ENCODE results near the gene TOGARAM2. TPM values are rescaled to one million over a fixed set of nuclear protein-coding genes. Genes with fewer than 3 reads are reported as not detected.

Gene TOGARAM2
- total RNA-seq, 4 donors from 2014 or later, result 6.0 to 35.0 (median 19.5) TPM

- 90 to 93% methylated on average over 2 of the region's 2 CpGs for WGBS, 2 donors
- Histone ChIP-seq H3K27ac (no peak overlapping the region), H3K4me1 (peaks cover 0 to 7% (median 0%) of the 10 kb centered on the region in 4 donors), H3K36me3 (peaks cover 0 to 7% (median 0%) of the 10 kb centered on the region in 3 donors), H3K27me3 (no peaks in the 10 kb centered on the region), H3K9me3 (no peaks in the 10 kb centered on the region), H3K4me3 (no peak overlapping the region)
- no peak for DNase-seq (ENCODE audit: low spot score in 2 of 2)
- TF ChIP-seq, protein P1, sequence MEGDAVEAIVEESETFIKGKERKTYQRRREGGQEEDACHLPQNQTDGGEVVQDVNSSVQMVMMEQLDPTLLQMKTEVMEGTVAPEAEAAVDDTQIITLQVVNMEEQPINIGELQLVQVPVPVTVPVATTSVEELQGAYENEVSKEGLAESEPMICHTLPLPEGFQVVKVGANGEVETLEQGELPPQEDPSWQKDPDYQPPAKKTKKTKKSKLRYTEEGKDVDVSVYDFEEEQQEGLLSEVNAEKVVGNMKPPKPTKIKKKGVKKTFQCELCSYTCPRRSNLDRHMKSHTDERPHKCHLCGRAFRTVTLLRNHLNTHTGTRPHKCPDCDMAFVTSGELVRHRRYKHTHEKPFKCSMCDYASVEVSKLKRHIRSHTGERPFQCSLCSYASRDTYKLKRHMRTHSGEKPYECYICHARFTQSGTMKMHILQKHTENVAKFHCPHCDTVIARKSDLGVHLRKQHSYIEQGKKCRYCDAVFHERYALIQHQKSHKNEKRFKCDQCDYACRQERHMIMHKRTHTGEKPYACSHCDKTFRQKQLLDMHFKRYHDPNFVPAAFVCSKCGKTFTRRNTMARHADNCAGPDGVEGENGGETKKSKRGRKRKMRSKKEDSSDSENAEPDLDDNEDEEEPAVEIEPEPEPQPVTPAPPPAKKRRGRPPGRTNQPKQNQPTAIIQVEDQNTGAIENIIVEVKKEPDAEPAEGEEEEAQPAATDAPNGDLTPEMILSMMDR (IDR thresholded peaks at IDR 0.05), result no peak
- TF ChIP-seq EP300 (IDR thresholded peaks at IDR 0.05) (no peak), POLR2A (IDR thresholded peaks at IDR 0.05) (no peak)
These were observed 65.2 kb downstream of the TOGARAM2 start for GRCh38 chr2:29046321-29046720.

DNA sequence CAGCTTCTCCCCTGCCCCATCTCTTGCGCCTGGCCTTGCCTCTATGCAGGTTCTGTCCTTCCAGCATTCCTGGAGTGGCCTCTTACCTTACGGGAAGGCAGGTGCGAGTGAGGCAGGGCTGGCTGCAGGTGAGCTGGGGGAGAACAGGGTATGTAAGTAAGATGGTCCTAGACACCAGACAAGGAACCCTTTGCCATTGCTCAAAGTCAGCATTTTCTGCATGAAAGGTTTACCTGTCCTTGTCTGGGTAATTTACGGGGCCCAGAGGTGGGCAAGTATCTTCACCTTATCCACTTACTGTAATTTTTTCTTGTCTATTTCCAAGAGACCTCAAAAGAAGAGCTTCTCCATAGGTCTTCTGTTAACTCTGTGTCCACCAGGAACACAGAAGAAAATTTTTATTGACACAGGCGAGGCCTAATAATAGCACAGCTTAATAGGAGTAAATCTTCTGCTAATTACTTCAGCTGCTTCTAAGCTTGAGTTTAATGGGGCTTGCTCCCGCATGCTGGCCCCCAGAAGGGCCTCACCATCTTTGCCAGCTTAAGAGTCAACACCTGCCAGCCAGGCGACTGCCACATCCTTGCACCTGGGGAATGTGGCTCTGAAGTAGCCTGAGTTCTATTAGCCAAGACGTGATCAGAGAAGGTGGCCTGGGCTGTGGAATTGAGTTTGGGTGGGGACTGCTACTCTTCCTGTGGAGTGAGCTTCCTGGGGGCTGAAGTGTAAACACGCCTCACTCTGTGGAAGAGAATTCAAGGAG is 66.2 kb downstream of the TOGARAM2 start:
- no peaks in the 10 kb centered on the region for H3K9me3 ChIP-seq

GRCh38 chr2:29050591-29050990 is 69.5 kb downstream of the TOGARAM2 start:
- no peak overlapping the region for H3K27ac ChIP-seq
- no peaks in the 10 kb centered on the region for H3K27me3 ChIP-seq
- 86 to 89% methylated on average over 5 to 8 of the region's 8 CpGs for WGBS, 2 donors
- no peaks in the 10 kb centered on the region for H3K9me3 ChIP-seq
- no peak overlapping the region for H3K4me3 ChIP-seq
- TF ChIP-seq EP300 (IDR thresholded peaks at IDR 0.05) (no peak), POLR2A (IDR thresholded peaks at IDR 0.05) (no peak)
- TF ChIP-seq, protein P1 (IDR thresholded peaks at IDR 0.05), result no peak
- peaks cover 0 to 11% (median 2%) of the 10 kb centered on the region in 4 donors for H3K4me1 ChIP-seq
- peaks cover 0 to 7% (median 0%) of the 10 kb centered on the region in 3 donors for H3K36me3 ChIP-seq
- DNase-seq (ENCODE audit: low spot score in 2 of 2), result no peak

More for the DNA sequence above, 66.2 kb downstream of the TOGARAM2 start:
- Histone ChIP-seq H3K27ac (no peak overlapping the region), H3K4me3 (no peak overlapping the region), H3K4me1 (peaks cover 0 to 4% (median 0%) of the 10 kb centered on the region in 4 donors), H3K36me3 (peaks cover 0 to 7% (median 0%) of the 10 kb centered on the region in 3 donors), H3K27me3 (no peaks in the 10 kb centered on the region)
- no peak for DNase-seq (ENCODE audit: low spot score in 2 of 2)
- WGBS, 2 donors, result 93 to 96% methylated on average over 9 of the region's 9 CpGs
- TF ChIP-seq, protein P1 (IDR thresholded peaks at IDR 0.05), result no peak
- TF ChIP-seq POLR2A (IDR thresholded peaks at IDR 0.05), result no peak
- TF ChIP-seq EP300 (IDR thresholded peaks at IDR 0.05), result no peak

- WGBS, 2 donors, result 87 to 92% methylated on average over 12 of the region's 12 CpGs
These were observed 70.6 kb downstream of the TOGARAM2 start for GRCh38 chr2:29051730-29052129.

DNA sequence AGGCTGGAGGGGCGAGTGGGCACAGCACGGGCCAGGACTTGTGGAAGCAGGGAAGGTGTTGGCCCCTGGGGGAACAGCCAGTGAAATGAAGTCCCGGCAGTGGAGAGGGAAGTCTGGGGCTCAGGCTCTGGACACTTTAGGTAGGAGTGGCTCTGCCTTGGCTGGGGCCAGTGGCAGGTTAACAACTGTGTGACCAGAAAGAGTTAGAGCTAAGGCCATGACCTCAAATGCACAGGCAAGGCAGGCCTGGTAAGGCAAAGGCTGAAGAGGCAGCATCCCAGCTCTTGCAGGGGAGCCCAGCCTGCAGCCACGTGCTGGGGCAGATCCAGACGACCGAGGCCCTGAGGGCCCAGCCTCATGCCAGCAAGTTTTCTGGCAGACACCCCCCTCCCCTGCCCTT is 71.7 kb downstream of the TOGARAM2 start:
- Histone ChIP-seq H3K36me3 (no peaks in the 10 kb centered on the region), H3K4me3 (no peak overlapping the region), H3K27ac (peak overlapping the region in 1 of 4 donors; percentile 17), H3K9me3 (no peaks in the 10 kb centered on the region), H3K4me1 (peaks cover 0 to 11% (median 2%) of the 10 kb centered on the region in 4 donors), H3K27me3 (no peaks in the 10 kb centered on the region)
- 65 to 82% methylated on average over 6 of the region's 6 CpGs for WGBS, 2 donors
- DNase-seq (ENCODE audit: low spot score in 2 of 2), result no peak
- TF ChIP-seq, protein P1 (IDR thresholded peaks at IDR 0.05), result no peak
- TF ChIP-seq EP300 (IDR thresholded peaks at IDR 0.05), result no peak
- no peak for TF ChIP-seq POLR2A (IDR thresholded peaks at IDR 0.05)

More at GRCh38 chr2:29051730-29052129, 70.6 kb downstream of the TOGARAM2 start:
- H3K36me3 ChIP-seq, result peaks cover 0 to 4% (median 0%) of the 10 kb centered on the region in 3 donors
- peaks cover 0 to 11% (median 2%) of the 10 kb centered on the region in 4 donors for H3K4me1 ChIP-seq
- no peak overlapping the region for H3K27ac ChIP-seq
- H3K9me3 ChIP-seq, result no peaks in the 10 kb centered on the region
- TF ChIP-seq, protein P1 (IDR thresholded peaks at IDR 0.05), result no peak
- TF ChIP-seq EP300 (IDR thresholded peaks at IDR 0.05) (no peak), POLR2A (IDR thresholded peaks at IDR 0.05) (no peak)
- H3K4me3 ChIP-seq, result no peak overlapping the region
- no peak for DNase-seq (ENCODE audit: low spot score in 2 of 2)
- no peaks in the 10 kb centered on the region for H3K27me3 ChIP-seq
